CD4-positive, alpha-beta T cell (primary cell): ENCODE measurements around the gene PKLR. TPM values are rescaled to one million over a fixed set of nuclear protein-coding genes. Genes with fewer than 3 reads are reported as not detected.
"Not testable (repeated sequence)": the region's sequence is repeated elsewhere in the genome, so short reads cannot be mapped to it uniquely, and the experiment has no call there.

Source experiments
- ATAC-seq: fragments of 200-7000 bp; cut with Tn5 transposase; one replicate; pipeline ENCODE4 v1.10.0; 2022; ENCODE audit warnings: mild to moderate bottlenecking; ENCODE audit not compliant: poor library complexity
- CTCF ChIA-PET: fragments of 350-600 bp; sonication (Branson Sonifier 250); formaldehyde crosslinking; loops from one replicate; lab custom pipeline; 2021; ENCODE audit warnings: antibody characterized with exemption, inconsistent platforms; lab: Charles Lee
- POLR2A ChIA-PET: fragments of 350-600 bp; sonication (Branson Sonifier 250); formaldehyde crosslinking; loops from one replicate; lab custom pipeline; 2021; ENCODE audit warnings: antibody characterized with exemption, inconsistent platforms; lab: Charles Lee
- DNase-seq, 14 experiments: peaks; one replicate each; pipeline ENCODE4 v3.0.0-alpha.2; 2013 to 2020; ENCODE audit warnings: mixed read lengths in 2 of 14
- H3K27ac ChIP-seq, 2 donors: one replicate each; pipeline versions ENCODE4 v1.5.1 to v1.7.0; 2013; ENCODE audit warnings: low read length in 2 of 2, low read depth in 1 of 2, mild to moderate bottlenecking in 1 of 2
- H3K27me3 ChIP-seq, 2 experiments: 1 replicate in 1 of 2; 2 replicates in 1 of 2; pipeline versions ENCODE4 v1.6.1 to v1.7.0; 2013; ENCODE audit warnings: low read length in 2 of 2, control low read depth in 1 of 2, mild to moderate bottlenecking in 1 of 2, moderate library complexity in 1 of 2; ENCODE audit not compliant: insufficient read depth in 2 of 2, control insufficient read depth in 1 of 2
- H3K36me3 ChIP-seq: one replicate; pipeline ENCODE4 v1.6.1; 2013; ENCODE audit warnings: low read length, control low read depth; ENCODE audit not compliant: insufficient read depth
- H3K4me1 ChIP-seq: one replicate; pipeline ENCODE4 v1.6.1; 2013; ENCODE audit warnings: low read length, control low read depth; ENCODE audit not compliant: insufficient read depth
- H3K4me3 ChIP-seq: one replicate; pipeline ENCODE4 v1.5.1; 2013; ENCODE audit warnings: mild to moderate bottlenecking, low read length, moderate library complexity
- H3K9me3 ChIP-seq, 2 experiments: 1 replicate in 1 of 2; 2 replicates in 1 of 2; pipeline versions ENCODE4 v1.6.1 to v1.7.0; 2013; ENCODE audit warnings: low read length in 2 of 2, mild to moderate bottlenecking in 2 of 2, control low read depth in 1 of 2, moderate library complexity in 1 of 2; ENCODE audit not compliant: control insufficient read depth in 1 of 2, insufficient read depth in 1 of 2
- H3K27ac Mint-ChIP-seq: one replicate; pipeline ENCODE4 v1.8.0; 2020; ENCODE audit warnings: mixed read lengths
- H3K27me3 Mint-ChIP-seq: one replicate; pipeline ENCODE4 v1.8.0; 2021; ENCODE audit warnings: mixed read lengths
- H3K36me3 Mint-ChIP-seq: one replicate; pipeline ENCODE4 v1.8.0; 2021; ENCODE audit warnings: low read depth, mixed read lengths
- H3K4me1 Mint-ChIP-seq: one replicate; pipeline ENCODE4 v1.8.0; 2021; ENCODE audit warnings: low read depth, mixed read lengths
- H3K4me3 Mint-ChIP-seq: one replicate; pipeline ENCODE4 v1.8.0; 2020; ENCODE audit warnings: mild to moderate bottlenecking, mixed read lengths
- H3K9me3 Mint-ChIP-seq: one replicate; pipeline ENCODE4 v1.8.0; 2020; ENCODE audit warnings: mixed read lengths
- intact Hi-C, 2 experiments: fragments of 100-400 bp; cut with DNase I in 1 of 2; cut with micrococcal nuclease in 1 of 2; formaldehyde crosslinking; loops; one replicate each; pipeline versions ENCODE4 v1.15.1 to v1.9.0; 2023 to 2025; cut with DNase I, micrococcal nuclease
- total RNA-seq, 174 experiments: library from RNA in 2 of 174; stranded (reverse) in 2 of 174; gene quantifications; one replicate each; pipeline ENCODE4 v1.2.3 and lab custom pipeline; 2021 to 2026
- TF ChIP-seq, protein P1 (sequence below): fragments of 200-600 bp; IDR thresholded peaks from one replicate; pipeline ENCODE4 v1.8.0; 2022; ENCODE audit warnings: antibody characterized with exemption, mild to moderate bottlenecking

The PKLR gene
- total RNA-seq, 2 experiments from 2014 or later = not detected

DNA sequence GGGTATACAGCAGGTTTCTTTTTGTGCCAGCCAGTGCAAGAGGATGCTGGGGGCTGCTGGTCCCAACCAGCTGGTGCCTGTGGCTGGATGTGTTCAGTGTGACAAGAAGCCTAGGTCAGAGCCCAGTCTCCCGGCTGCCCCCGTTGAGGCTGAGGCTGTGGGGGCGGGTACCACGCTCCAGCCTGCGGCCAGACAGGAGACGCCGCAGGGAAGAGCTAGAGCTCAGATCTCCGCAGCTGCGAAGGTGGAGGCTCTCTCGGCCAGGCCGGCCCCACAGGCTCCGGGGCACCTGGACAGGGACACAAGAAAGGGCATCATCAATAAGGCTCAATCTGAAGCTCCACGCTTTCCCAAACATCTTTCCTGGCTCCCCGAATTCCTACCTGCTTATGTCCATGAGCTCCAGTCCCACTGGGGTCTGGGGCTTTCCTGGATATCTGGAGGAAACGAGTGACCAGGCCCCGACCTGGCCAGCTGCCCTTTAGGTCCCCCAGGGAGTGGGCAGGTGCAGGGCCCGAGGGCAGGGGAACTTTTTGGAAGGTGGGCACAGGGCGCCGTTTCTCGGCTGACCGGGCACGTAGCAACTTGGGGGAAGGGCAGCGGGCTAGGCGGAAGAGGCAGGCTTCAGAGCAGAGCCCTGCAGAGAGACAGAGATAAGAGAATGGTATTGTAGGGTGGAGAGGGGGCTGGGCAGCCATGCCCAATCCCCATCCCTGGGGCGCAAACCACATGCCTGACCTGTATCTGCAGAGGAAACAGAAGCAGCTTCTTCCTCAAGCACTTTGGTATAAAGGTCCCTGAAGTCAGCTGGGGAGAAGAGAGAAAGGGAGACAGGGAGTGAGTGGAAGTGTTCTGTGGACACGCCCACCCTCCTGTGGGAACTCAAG is 53.3 kb downstream of the PKLR start:
- peaks cover 33% of the 10 kb centered on the region for H3K4me1 ChIP-seq
- H3K36me3 ChIP-seq = no peaks in the 10 kb centered on the region
- H3K27me3 Mint-ChIP-seq = peaks cover 5% of the 10 kb centered on the region
- no peaks in the 10 kb centered on the region for H3K9me3 Mint-ChIP-seq
- ChIA-PET POLR2A (no interaction called here), CTCF (interaction anchor here (1.0 to 1.3 kb wide), 2 partner anchors 76 to 101 kb away, joined by 3 to 4 read pairs; no protein-coding TSS in a partner anchor)
- H3K4me3 Mint-ChIP-seq = no peak overlapping the region
- no peak overlapping the region for H3K27ac ChIP-seq
- ATAC-seq = no peak
- intact Hi-C loops = no loop called here
- no peak overlapping the region for H3K4me3 ChIP-seq
- DNase-seq = no peak
- H3K27ac Mint-ChIP-seq = no peak overlapping the region
- no peaks in the 10 kb centered on the region for H3K9me3 ChIP-seq
- H3K4me1 Mint-ChIP-seq = peaks cover 31% of the 10 kb centered on the region
- no peaks in the 10 kb centered on the region for H3K27me3 ChIP-seq
- H3K36me3 Mint-ChIP-seq = peaks cover 6% of the 10 kb centered on the region
- TF ChIP-seq, protein P1, sequence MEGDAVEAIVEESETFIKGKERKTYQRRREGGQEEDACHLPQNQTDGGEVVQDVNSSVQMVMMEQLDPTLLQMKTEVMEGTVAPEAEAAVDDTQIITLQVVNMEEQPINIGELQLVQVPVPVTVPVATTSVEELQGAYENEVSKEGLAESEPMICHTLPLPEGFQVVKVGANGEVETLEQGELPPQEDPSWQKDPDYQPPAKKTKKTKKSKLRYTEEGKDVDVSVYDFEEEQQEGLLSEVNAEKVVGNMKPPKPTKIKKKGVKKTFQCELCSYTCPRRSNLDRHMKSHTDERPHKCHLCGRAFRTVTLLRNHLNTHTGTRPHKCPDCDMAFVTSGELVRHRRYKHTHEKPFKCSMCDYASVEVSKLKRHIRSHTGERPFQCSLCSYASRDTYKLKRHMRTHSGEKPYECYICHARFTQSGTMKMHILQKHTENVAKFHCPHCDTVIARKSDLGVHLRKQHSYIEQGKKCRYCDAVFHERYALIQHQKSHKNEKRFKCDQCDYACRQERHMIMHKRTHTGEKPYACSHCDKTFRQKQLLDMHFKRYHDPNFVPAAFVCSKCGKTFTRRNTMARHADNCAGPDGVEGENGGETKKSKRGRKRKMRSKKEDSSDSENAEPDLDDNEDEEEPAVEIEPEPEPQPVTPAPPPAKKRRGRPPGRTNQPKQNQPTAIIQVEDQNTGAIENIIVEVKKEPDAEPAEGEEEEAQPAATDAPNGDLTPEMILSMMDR = no peak

DNA sequence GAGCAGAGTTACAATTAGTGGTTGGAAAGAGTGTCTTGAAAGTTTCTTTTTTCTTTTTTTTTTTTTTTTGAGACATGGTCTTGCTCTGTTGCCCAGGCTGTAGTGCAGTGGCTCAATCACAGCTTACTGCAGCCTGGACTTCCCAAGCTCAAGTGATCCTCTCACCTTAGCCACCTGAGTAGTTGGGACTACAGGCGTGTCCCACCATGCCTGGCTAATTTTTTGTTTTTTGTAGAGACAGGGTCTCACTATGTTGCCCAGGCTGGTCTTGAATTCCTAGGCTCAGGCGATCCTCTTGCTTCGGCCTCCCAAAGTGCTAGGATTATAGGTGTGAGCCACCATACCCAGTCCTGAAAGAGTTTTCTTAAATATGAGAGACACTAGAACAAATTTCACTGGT is 54.4 kb downstream of the PKLR start:
- POLR2A ChIA-PET, H3K9me3 Mint-ChIP-seq, H3K36me3 Mint-ChIP-seq, H3K27ac ChIP-seq, H3K9me3 ChIP-seq, H3K36me3 ChIP-seq, H3K27ac Mint-ChIP-seq, H3K27me3 Mint-ChIP-seq, intact Hi-C loops, H3K27me3 ChIP-seq, DNase-seq, H3K4me3 ChIP-seq, ATAC-seq: not testable (repeated sequence)
- CTCF ChIA-PET = interaction anchor here (1.0 to 1.3 kb wide), 2 partner anchors 77 to 102 kb away, joined by 3 to 4 read pairs; no protein-coding TSS in a partner anchor
- peaks cover 41% of the 10 kb centered on the region for H3K4me1 ChIP-seq
- Mint-ChIP-seq H3K4me1 (peaks cover 40% of the 10 kb centered on the region), H3K4me3 (peak overlapping the region; percentile 35)

DNA sequence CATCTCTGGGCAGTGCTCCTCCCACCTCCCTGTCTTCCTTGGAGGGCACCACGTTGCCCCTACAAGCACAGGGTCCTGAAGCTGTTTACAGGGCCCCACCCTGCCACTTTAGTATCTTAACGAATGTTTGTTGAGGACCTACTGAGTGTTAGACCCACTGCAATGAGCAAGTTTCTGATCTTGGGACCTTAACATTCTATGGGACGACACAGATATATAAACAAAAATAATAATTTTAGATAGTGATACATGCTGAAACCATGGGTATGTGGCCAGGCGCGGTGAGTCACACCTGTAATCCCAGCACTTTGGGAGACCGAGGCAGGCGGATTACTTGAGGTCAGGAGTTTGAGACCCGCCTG is 56.1 kb downstream of the PKLR start:
- Mint-ChIP-seq H3K36me3 (peaks cover 10% of the 10 kb centered on the region), H3K27me3 (peaks cover 5% of the 10 kb centered on the region), H3K9me3 (no peaks in the 10 kb centered on the region), H3K4me1 (peaks cover 47% of the 10 kb centered on the region), H3K4me3 (peak overlapping the region; percentile 90), H3K27ac (peak overlapping the region; percentile 96)
- CTCF ChIA-PET = interaction anchor here (0.7 to 2.2 kb wide), 6 partner anchors 17 to 160 kb away, joined by 3 to 11 read pairs (median 4); partner anchors contain the start of genes MTX1 and THBS3
- Histone ChIP-seq H3K27me3 (no peaks in the 10 kb centered on the region), H3K4me3 (peak overlapping the region; percentile 68), H3K27ac (peak overlapping the region; percentile 61 to 66), H3K4me1 (peaks cover 47% of the 10 kb centered on the region), H3K36me3 (no peaks in the 10 kb centered on the region), H3K9me3 (no peaks in the 10 kb centered on the region)
- intact Hi-C loops = no loop called here
- TF ChIP-seq, protein P1 = no peak
- POLR2A ChIA-PET = interaction anchor here (0.9 to 2.3 kb wide), 9 partner anchors 10 to 362 kb away, joined by 3 to 22 read pairs (median 6); partner anchors contain the start of genes ENTREP3, MTX1, SCAMP3 and THBS3
- no peak for ATAC-seq
- DNase-seq = peak in 1 of 14 experiments; percentile 2
